NOMO-1 treated with DMSO at 0.1 percent for 48 hours (cell line): Measurements from ENCODE around the gene MICAL3.
"Not testable (repeated sequence)": the region's sequence is repeated elsewhere in the genome, so short reads cannot be mapped to it uniquely, and the experiment has no call there.

Experiments used
- DNase-seq: peaks from one replicate; lab custom pipeline; 2025; ENCODE audit not compliant: unreplicated experiment; lab: John Stamatoyannopoulos, UW

Gene MICAL3

DNA sequence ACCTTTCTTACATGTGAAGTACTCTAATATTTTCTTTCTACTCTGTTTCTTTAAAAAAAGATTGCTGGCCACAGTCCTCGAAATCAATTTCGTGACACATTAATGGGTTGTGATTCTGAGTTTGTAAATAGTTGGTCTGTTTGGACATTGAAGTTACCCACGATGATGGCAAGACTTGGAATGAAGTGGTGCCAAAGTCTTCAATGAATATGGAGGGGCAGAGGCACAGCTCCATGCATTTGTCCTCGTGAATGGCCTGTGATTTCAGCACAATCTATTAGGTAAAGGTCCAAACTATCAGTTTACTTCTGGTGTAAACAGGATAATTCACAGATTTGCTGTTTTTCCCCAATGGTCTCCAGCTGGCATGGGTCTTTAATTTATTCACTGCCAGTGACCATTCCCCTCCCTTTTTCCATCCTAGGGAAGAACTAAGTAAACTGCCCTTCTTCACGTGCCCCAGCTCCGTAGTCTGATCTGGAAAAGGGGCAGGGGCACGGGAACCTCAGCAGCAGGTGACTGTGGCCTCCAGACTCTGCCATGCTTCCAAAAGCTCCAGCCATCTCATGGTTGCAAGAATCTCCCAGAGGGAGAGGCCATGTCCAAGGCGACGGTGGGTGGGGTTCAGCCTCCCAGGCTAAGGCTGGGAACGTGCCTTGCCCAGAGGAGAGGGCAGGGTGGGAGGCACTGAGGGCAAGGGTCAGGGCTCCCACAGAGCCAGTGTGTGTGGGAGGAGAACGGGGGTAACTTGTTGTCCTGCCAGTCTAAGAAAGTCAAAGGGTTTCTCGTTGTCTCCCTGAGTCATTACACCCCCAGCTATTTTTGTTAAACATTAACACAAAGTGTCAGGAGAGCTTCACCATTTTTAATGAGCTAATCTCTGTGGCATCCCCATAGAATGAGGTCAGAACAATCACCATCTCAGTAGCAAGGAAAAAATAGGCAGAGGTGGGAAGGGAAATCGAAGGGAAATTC is 36.6 kb upstream of the MICAL3 start:
- no peak for DNase-seq

DNA sequence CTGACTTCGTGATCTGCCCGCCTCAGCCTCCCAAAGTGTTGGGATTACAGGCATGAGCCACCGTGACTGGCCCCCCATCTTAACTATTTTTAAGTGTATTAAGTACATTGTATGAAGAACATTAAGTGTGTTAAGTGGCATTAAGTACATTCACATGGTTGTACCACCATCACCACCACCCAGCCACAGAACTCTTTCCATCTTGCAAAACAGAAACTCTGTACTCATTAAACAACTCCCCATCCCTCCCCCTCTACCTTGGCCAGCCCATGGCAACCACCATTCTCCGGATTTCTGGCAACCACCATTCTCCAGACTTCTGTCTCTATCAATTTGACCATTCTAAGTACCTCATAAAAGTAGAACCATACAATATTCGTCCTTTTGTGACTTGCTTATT is 35.6 kb upstream of the MICAL3 start:
- DNase-seq = no peak

DNA sequence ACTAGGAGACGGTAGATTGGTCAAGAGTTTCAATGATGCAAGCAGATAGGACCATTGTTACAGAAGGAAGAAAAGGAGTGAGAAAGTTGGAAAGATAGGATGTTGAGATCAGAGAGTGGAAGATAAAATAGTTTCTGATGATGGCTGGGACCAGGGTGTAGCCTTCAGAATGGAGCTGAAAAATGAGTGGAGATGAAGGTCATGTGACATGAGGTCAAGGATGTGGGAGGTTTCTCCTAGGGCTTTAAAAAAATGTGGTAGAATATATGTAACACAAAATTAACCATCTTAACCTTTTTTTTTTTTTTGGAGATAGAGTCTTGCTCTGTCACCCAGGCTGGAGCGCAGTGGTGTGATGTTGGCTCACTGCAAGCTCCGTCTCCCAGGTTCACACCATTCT is 35.1 kb upstream of the MICAL3 start:
- DNase-seq = no peak

GRCh38 chr22:18059094-18059417 is 34.7 kb upstream of the MICAL3 start:
- no peak for DNase-seq

- DNase-seq = no peak
Measured at GRCh38 chr22:18058371-18059093, 34.2 kb upstream of the MICAL3 start.

DNA sequence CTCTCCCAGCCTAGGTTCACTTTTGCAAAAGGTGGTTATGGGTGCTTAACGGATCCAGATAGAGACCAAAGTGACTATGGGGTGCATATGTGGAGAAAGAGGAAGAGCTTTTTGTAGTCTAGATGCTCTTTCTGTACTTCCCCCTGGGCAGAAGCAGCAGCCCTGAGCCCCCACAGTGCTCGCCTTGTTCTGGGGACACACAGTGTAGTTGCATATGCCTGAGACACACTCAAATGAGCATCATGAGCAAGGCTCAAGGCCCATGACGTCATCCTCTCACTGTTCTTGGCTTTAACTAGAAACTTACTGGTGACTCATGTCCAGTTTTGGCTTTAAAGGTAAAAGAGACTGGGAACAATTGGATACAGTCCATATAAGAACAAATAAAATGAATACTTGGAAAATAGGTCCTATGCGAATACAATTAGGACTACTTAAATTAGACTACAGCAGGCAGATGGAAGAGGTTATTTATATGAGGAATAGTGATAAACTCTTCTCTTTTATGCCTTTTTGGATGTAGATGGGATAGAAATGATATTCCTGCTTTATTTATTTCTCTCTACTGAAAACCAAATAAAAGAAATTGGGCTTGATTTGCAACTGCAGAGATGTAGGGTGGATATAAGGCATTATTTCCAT is 33.3 kb upstream of the MICAL3 start:
- no peak for DNase-seq

DNA sequence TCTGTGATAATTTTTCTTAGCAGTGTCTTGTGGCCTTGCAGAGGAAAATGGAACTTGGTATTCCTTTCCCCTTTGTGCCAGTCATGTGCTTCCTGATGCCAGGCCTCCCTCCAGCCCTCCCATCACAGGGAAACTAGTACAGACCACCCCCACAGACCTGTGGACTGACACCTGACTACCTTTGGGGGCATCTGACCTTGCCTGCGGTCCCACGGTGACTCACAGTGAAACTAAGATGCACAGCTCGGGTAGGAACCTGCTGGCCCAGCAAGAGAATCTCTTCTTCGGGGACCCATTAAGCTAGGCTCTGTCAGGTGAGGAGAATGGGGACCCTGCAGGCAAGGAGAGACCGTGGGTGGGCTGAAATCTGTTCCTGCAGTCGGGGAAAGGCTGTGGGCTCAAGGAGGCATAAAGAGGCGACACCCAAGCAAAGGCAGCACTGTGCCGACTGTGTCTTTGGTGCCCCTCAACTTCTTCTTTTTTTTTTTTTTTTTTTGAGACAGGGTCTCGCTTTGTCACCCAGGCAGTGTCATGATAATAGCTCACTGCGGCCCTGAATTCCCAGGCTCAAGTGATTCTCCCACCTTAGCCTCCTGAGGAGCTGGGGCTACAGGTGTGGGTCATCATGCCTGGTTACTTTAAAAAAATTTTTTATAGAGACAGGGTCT is 32.6 kb upstream of the MICAL3 start:
- DNase-seq = no peak

GRCh38 chr22:18056161-18056666 is 31.9 kb upstream of the MICAL3 start:
- no peak for DNase-seq

DNA sequence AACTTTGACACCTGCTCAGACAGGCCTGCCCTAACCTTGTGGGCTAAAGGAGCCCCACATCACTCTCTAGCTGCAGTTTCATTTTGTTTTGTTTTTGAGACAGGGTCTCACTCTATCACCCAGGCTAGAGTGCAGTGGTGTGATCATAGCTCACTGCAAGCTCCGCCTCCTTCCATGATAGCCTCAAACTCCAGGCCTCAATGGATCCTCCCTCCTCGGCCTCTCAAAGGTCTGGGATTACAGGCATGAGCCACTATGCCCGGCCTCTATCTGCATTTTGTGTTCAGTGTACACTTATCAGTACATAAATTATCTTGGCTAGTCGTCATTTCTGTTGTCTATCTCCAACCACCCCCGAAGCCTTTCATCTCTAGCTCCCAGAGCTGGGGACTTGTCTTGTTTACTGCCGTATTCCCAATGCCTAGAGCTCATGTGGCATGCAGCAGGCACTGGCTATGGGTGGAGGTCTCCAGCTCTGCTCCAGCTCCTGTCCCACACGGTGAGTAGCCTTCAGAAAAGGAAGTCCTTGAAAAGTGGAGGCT is 31.3 kb upstream of the MICAL3 start:
- no peak for DNase-seq

- not testable (repeated sequence) for DNase-seq
Measured at GRCh38 chr22:18053216-18053946, 29.0 kb upstream of the MICAL3 start.

DNA sequence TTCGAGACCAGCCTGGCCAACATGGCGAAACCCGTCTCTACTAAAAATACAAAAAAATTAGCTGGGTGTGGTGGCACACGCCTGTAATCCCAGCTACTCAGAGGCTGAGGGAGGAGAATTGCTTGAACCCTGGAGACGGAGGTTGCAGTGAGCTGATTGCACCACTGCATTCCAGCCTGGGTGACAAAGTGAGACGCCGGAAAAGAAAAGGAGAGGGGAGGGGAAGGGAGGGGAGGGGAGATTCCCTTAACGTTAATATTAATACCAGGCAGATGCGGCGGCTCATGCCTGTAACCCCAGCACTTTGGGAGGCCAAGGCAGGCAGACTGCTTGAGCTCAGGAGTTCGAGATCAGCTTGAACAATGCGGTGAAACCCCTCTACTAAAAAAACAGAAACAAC is 26.8 kb upstream of the MICAL3 start:
- DNase-seq = not testable (repeated sequence)

DNA sequence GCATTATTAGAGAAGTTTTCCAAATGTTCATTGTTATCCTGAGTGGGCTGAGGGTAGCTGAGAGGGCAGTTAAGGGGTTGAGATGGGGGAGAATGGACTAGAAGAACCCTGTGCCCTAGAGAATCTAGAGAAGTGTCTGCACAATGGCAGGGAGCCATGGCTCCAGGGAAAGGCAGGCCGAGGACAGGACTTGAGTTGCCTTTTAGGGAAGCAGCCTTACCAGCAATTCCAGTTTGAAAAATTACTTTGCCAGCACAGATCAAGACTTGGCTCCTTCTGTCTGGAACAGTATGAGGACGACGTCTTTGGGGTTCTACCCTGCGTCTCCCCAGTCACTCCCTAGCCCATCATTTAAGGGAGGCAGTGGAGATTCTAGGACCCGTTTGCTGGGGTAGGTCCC is 25.7 kb upstream of the MICAL3 start:
- DNase-seq = no peak

DNA sequence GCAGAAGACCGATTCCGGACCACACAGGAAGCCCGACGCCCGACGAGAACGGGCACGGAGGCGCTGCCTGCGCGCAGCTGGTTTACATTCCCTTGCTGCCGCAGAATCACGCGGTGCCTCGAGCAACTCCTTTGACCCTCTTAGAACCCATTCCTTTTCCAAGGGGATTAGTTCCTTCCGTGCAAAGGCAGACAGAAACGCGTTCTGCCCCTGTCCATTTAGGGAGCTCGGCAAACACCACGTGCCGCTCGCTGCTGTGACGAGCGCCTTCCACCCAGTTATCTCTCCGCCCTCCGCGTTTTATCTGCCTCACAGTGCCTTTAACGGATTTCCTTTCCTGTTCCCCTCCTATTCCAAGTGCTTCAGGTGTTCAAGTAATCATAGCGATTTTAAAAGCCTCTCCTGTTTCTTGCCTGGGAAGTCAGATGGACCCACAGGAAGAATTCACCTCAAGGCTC is 24.1 kb upstream of the MICAL3 start:
- no peak for DNase-seq

DNA sequence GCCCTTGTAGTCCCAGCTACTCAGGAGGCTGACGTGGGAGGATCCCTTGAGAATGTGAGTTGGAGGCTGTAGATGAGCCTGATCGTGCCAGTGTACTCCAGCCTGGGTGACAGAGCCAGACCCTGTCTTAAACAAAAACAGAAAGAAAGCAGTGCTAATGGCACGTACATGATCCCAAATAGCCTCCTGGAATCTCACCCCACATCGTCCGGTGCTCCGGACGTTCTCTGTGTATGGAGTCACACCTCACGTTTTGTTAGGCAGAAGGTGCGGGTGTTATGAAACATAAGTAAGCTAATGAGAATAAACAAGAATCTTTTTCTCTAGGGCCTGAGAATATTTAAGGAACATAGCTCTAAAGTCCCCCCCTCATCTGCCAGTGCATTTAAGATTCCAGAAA is 23.7 kb upstream of the MICAL3 start:
- no peak for DNase-seq

DNA sequence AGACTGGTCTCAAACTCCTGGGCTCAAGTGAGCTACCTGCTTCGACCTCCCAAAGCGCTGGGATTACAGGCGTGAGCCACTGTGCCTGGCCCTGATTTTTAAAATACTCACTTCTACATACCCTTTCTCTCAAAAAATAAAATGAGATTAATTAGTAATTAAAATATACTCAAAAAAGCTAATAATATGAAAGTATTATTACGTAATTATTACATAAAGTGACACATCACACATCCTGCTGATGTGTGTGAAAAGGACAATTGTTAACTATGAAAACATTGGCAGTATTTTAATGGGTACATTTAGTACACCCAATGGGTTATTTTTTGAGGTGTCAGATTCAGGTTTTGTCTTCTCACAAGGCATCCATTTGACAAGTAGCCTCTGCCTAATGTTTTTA is 21.4 kb upstream of the MICAL3 start:
- DNase-seq = no peak

- DNase-seq = no peak
Measured at GRCh38 chr22:18044548-18045271, 20.3 kb upstream of the MICAL3 start.

GRCh38 chr22:18042685-18043084 is 18.3 kb upstream of the MICAL3 start:
- DNase-seq = no peak

GRCh38 chr22:18040898-18041297 is 16.5 kb upstream of the MICAL3 start:
- DNase-seq = not testable (repeated sequence)

DNA sequence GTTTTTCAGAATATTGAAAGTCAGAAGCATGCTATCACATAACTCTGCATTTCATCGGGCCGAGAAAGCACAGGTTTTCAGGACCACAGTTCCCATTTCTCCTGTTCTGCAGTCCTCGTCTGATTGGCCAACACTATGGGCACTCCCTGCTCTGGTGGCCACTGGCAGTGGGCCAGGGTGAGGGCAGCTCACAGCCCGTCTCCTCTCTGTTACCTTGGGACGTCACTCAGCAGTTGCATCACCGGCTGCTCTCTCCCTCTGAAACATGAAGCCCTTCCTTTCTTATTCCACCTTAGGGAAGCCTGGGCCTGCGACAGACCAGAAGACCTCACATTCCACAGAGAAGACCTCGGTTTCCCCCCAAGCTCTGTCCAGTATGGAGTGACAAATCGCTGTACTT is 11.4 kb upstream of the MICAL3 start:
- DNase-seq = peak; percentile 44
